Brain pericyte (primary cell): ENCODE data around the gene OR2D3.
"Not testable (repeated sequence)": the region's sequence is repeated elsewhere in the genome, so short reads cannot be mapped to it uniquely, and the experiment has no call there.

Experiments
- DNase-seq: peaks from one replicate; pipeline ENCODE4 v3.0.0-alpha.2; 2012; ENCODE audit warnings: low read depth, low spot score

The OR2D3 gene

DNA sequence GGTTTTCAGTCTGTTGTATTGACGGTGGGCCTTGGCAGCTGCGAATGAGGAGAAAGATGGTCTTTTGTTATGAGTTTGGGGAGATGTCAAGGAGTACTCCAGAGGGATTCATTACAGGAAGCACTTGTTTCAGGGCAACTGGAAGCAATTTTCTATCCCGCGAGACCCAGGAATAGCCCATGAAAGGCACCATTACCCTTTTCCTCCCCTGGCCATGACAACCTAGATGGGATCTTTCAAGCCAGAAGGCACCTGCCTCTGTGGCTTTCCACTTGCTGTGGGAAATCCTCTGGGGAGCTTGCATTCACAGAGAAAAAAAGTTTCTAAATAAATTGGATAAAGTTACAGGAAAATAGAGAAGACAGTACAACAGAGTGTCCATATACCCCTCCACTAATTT lies 8.1 kb downstream of the OR2D3 start:
- DNase-seq = no peak

DNA sequence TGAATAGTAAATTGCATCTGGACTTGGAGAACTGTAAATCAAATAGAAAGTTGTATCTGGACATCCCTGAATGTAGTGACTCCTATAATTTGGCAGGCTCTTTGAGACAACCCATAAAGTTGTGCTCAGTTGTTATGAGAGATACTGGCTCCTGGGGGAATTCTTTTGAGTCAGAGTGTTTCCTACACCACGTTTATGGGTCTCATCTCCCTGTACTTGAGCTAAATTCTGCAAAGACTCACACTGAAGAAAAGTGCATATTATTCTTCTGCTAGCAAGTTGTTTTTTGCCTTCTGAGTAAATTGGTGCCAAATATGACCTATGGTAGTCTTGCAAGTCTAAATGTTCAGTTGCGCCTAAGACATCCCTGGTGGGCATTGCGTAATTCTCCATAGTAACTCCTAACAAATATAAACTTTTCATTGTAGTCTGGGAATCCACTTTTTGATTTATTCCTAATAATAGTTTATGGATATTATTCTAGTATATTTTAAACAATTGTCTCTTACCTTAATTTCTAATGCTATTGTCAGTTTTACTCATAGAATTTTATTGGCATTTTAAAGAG lies 10.4 kb downstream of the OR2D3 start:
- DNase-seq = no peak

DNA sequence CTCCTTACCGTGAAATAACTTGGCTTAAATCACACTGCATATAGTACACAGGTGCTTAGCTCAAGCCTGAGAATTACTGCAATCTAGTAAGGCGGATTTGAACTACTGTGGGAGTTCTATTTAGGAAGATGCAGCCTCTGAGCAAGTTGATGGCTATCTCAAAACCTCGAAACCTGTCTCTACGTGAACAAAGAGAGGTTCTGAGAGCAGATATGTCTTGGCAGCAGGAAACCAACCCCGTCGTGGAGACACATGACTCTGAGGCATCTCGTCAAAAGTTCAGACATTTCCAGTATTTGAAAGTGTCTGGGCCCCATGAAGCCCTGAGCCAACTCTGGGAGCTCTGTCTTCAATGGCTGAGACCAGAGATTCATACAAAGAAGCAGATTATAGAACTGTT lies 11.3 kb downstream of the OR2D3 start:
- no peak for DNase-seq

DNA sequence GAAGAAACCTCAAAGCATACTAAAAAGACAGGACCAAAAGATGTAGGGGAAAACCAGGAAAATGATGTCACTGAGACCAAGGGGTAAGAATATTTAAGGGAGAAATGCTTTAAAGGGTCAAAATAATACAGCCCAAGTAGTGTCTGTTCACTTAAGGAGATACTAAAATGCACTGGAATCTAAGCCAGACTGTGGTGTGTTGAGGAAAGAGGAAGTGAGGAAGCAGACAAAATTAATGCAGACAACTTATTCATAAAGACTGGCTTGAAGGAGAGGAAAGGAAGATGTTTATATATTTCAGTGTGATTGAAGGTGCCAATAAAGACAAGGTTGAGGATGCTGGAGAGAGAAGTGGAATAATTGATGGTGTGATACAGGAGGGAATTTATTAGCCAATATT lies 21.2 kb downstream of the OR2D3 start:
- no peak for DNase-seq

DNA sequence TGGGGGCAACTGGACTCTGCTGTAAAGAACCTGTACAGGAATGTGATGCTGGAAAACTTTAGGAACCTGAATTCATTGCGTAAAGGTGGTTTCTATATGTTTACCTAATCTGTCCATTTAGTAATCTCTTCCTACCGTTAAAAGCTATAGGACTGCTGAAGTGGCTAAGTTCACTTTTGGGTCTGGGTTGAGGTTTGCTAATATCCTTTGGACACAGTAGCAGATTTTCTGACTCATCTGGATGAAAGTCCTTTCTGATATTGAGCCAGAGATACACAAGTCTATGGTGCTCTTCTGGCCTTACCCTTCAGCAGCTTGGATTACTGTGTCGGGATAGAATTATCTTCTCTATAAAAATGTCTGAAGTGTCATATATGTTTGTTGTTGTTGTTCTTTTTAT lies 22.3 kb downstream of the OR2D3 start:
- no peak for DNase-seq

DNA sequence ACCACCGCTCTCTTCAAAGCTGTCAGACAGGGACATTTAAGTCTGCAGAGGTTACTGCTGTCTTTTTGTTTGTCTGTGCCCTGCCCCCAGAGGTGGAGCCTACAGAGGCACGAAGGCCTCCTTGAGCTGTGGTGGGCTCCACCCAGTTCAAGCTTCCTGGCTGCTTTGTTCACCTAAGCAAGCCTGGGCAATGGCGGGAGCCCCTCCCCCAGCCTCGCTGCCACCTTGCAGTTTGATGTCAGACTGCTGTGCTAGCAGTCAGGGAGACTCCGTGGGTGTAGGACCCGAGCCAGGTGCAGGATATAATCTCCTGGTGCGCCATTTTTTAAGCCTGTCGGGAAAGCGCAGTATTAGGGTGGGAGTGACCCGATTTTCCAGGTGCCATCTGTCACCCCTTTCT lies 33.4 kb downstream of the OR2D3 start:
- DNase-seq = not testable (repeated sequence)

DNA sequence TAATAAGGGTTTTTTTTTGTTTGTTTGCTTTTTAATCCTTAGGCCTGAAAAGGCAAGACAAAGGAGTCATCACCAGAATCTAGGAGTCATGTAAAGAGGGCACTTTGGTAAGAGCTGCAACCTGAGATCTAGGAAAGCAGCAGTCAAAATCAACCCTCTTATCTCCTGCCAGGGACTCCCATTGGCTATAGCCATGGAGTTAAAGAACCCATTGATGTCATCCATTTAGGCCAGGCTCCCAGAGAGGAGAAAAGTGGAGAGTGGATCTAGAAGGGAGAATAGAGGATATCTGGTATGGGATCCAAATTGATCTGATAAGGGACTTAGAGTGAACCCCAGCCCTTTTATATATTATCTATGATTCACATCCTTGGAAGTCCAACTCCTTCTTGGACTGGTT lies 41.3 kb downstream of the OR2D3 start:
- no peak for DNase-seq

DNA sequence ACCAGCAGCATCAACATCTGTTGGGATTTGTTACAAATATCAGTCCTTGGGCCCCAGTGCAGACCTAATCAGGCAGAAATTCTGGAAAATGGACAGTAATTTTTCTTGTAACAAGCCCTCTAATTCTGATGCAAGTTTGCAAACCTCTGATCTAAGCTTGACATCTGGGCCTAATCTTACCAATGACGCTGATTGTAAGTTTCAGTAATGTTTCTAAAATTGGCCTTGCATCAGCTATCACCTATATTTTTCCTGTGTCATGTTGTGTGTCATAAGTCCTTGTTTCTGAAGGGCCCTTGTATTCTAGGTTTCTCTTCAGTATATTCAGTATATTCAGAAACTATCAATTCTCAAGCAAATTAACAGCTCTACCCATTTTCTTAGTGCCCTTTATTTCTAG lies 41.9 kb downstream of the OR2D3 start:
- no peak for DNase-seq

DNA sequence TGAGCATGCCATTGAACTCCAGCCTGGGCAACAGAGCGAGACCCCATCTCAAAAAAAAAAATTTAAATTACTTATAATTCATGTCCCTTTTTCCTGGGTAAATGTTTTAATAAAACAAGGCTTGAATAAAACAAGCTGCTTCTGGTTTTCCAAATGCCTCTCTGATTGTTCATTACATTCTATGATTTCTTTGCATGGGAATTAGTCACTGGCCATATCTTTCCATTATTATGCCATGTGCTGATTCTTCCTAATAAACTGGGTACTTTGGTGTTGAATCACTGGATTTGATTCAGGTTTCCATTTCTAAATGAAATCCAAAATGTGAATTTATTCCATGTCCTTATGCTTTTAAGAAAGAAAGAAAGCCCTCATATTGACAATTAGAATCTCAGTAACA lies 48.0 kb downstream of the OR2D3 start:
- DNase-seq = no peak

DNA sequence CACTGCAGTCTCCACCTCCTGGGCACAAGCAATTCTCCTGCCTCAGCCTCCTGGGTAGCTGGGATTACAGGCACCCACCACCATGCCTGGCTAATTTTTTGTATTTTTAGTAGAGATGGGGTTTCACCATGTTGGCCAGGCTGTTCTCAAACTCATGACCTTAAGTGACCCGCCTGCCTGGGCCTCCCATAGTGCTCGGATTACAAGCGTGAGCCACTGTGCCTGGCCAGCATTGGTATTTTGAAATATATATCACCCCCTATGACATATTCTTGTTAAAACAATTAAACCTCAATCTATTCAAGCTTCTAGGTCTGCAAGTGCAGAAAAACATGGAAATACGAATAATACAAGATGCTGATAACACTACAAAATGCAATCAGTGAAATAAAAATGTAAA lies 49.1 kb downstream of the OR2D3 start:
- peak; percentile 40 for DNase-seq
